GM18519 (cell line): ENCODE data around the gene TIMM13.

ENCODE experiments used
- ATAC-seq: cut with Tn5 transposase; IDR thresholded peaks from one replicate; pipeline ENCODE4 v1.9.1; 2021; ENCODE audit warnings: mild to moderate bottlenecking, moderate library complexity; ENCODE audit not compliant: unreplicated experiment, low FRiP score

The TIMM13 gene

DNA sequence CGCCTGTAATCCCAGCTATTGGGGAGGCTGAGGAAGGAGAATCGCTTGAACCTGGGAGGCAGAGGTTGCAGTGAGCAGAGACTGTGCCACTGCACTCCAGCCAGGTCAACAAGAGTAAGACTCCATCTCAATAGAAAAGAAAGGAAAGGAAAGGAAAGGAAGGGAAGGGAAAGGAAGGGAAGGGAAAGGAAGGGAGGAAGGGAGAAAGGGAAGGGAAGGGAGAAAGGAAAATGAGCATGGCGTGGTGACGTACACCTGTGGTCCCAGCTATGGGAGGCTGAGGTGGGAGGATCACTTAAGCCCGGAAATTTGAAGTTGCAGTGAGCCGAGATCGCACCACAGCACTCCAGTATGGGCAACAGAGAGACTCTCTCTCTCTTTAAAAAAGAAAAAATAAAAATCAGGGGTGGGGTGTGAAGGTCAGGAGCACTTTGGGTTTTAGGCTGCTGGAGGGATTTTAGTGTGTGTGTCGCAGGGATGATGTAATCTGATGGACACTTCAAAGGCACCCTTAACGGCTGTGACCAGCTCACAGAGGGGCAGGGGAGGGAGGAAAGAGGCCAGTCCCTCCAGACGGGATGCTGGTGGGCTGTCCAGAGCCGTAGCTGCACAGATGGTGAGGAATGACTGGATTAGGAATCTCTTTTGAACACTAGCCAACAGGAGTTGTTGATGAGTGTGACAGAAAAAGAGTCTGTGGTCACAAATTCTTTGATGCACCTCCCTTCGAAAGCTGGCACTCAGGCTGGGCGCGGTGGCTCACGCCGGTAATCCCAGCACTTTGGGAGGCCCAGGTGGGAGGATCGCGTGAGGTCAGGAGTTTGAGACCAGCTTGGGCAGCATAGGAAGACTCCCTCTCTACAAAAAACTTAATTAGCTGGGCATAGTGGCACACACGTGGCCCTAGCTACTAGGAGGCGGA lies 39.8 kb downstream of the TIMM13 start:
- ATAC-seq = no peak

- ATAC-seq = no peak
These were observed 42.2 kb downstream of the TIMM13 start for GRCh38 chr19:2385053-2385721.

DNA sequence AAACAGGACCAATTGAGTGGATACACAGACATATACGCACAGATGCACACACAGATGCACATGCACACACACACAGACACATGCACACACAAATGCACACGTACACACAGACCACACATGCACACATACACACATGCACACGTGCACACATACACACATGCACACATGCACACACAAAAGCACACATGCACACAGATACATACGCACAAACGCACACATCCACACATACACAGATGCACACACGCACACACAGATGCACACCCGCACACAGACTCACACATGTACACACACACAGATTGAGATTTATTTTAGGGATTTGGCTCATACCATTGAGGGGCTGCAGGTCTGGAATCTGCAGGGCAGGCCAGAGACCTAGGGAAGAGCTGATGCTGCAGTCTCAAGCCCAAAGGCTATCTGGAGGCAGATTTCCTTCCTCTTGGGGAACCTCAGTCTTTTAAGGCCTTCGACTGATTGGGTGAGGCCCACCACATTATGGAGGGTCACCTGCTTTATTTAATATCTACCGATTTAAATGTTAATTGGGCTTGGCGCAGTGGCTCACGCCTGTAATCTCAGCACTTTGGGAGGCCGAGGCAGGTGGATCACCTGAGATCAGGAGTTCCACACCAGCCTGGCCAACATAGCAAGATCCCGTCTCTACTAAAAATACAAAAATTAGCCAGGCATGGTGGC lies 44.7 kb downstream of the TIMM13 start:
- no peak for ATAC-seq

GRCh38 chr19:2381148-2381820 lies 46.1 kb downstream of the TIMM13 start:
- no peak for ATAC-seq

- no peak for ATAC-seq
These were observed 46.8 kb downstream of the TIMM13 start for GRCh38 chr19:2380567-2380966.

- ATAC-seq = no peak
These were observed 50.4 kb downstream of the TIMM13 start for GRCh38 chr19:2376784-2377519.
